Measurements from ENCODE around the gene FARP2. TPM values are rescaled to one million over a fixed set of nuclear protein-coding genes. Genes with fewer than 3 reads are reported as not detected.
"Not testable (repeated sequence)": the region's sequence is repeated elsewhere in the genome, so short reads cannot be mapped to it uniquely, and the experiment has no call there.

Gene FARP2
- total and polyA plus RNA-seq, 4 donors: 37.5 to 67.3 (median 52.1) TPM

GRCh38 chr2:241417626-241418025 lies 61.5 kb downstream of the FARP2 start:
- H3K4me3 ChIP-seq (ENCODE audit: low read depth, low read length): no peak overlapping the region
- H3K9me3 ChIP-seq (ENCODE audit: control insufficient read depth, insufficient read depth, low read length): no peaks in the 10 kb centered on the region
- H3K27me3 ChIP-seq (ENCODE audit: control insufficient read depth, insufficient read depth, low read length): no peaks in the 10 kb centered on the region
- WGBS (ENCODE audit: insufficient coverage): 74% methylated on average over 3 of the region's 6 CpGs
- H3K4me1 ChIP-seq (ENCODE audit: control insufficient read depth, insufficient read depth, low read length): no peaks in the 10 kb centered on the region
- peak in 1 of 6 donors; percentile 14 for DNase-seq (ENCODE audit: low read depth in 4 of 6, low spot score in 6 of 6)
- H3K36me3 ChIP-seq (ENCODE audit: control insufficient read depth, insufficient read depth, low read length): peaks cover 60% of the 10 kb centered on the region
- no peak overlapping the region for H3K27ac ChIP-seq (ENCODE audit: low read depth, low read length)

- Histone ChIP-seq H3K4me1 (ENCODE audit: control insufficient read depth, insufficient read depth, low read length) (no peaks in the 10 kb centered on the region), H3K27me3 (ENCODE audit: control insufficient read depth, insufficient read depth, low read length) (no peaks in the 10 kb centered on the region), H3K27ac (ENCODE audit: low read depth, low read length) (no peak overlapping the region), H3K36me3 (ENCODE audit: control insufficient read depth, insufficient read depth, low read length) (peaks cover 26% of the 10 kb centered on the region), H3K4me3 (ENCODE audit: low read depth, low read length) (no peak overlapping the region), H3K9me3 (ENCODE audit: control insufficient read depth, insufficient read depth, low read length) (peaks cover 2% of the 10 kb centered on the region)
- no peak for DNase-seq (ENCODE audit: low read depth in 4 of 6, low spot score in 6 of 6)
- WGBS (ENCODE audit: insufficient coverage): 100% methylated on average over 2 of the region's 3 CpGs
Measured at GRCh38 chr2:241421330-241421729, 65.2 kb downstream of the FARP2 start.

- DNase-seq (ENCODE audit: low read depth in 4 of 6, low spot score in 6 of 6); H3K9me3 ChIP-seq (ENCODE audit: control insufficient read depth, insufficient read depth, low read length); H3K27ac ChIP-seq (ENCODE audit: low read depth, low read length); H3K27me3 ChIP-seq (ENCODE audit: control insufficient read depth, insufficient read depth, low read length); H3K4me3 ChIP-seq (ENCODE audit: low read depth, low read length); H3K4me1 ChIP-seq (ENCODE audit: control insufficient read depth, insufficient read depth, low read length): not testable (repeated sequence)
- WGBS (ENCODE audit: insufficient coverage): 100% methylated on average over 2 of the region's 5 CpGs
- peaks cover 26% of the 10 kb centered on the region for H3K36me3 ChIP-seq (ENCODE audit: control insufficient read depth, insufficient read depth, low read length)
Measured at GRCh38 chr2:241421942-241422341, 65.9 kb downstream of the FARP2 start.

GRCh38 chr2:241422350-241422749 lies 66.3 kb downstream of the FARP2 start:
- Histone ChIP-seq H3K4me3 (ENCODE audit: low read depth, low read length) (no peak overlapping the region), H3K4me1 (ENCODE audit: control insufficient read depth, insufficient read depth, low read length) (no peaks in the 10 kb centered on the region), H3K27me3 (ENCODE audit: control insufficient read depth, insufficient read depth, low read length) (no peaks in the 10 kb centered on the region), H3K9me3 (ENCODE audit: control insufficient read depth, insufficient read depth, low read length) (peaks cover 2% of the 10 kb centered on the region), H3K27ac (ENCODE audit: low read depth, low read length) (no peak overlapping the region), H3K36me3 (ENCODE audit: control insufficient read depth, insufficient read depth, low read length) (peaks cover 25% of the 10 kb centered on the region)
- no peak for DNase-seq (ENCODE audit: low read depth in 4 of 6, low spot score in 6 of 6)
- 100% methylated on average over 1 of the region's 1 CpG for WGBS (ENCODE audit: insufficient coverage)

- peaks cover 18% of the 10 kb centered on the region for H3K36me3 ChIP-seq (ENCODE audit: control insufficient read depth, insufficient read depth, low read length)
- H3K9me3 ChIP-seq (ENCODE audit: control insufficient read depth, insufficient read depth, low read length); DNase-seq (ENCODE audit: low read depth in 4 of 6, low spot score in 6 of 6); H3K27me3 ChIP-seq (ENCODE audit: control insufficient read depth, insufficient read depth, low read length); H3K4me3 ChIP-seq (ENCODE audit: low read depth, low read length); H3K27ac ChIP-seq (ENCODE audit: low read depth, low read length); H3K4me1 ChIP-seq (ENCODE audit: control insufficient read depth, insufficient read depth, low read length): not testable (repeated sequence)
- WGBS (ENCODE audit: insufficient coverage): no CpG with 5 or more reads among the region's 1 CpG
Measured at GRCh38 chr2:241423489-241423888, 67.4 kb downstream of the FARP2 start.

GRCh38 chr2:241425368-241425767 lies 69.3 kb downstream of the FARP2 start:
- Histone ChIP-seq H3K27ac (ENCODE audit: low read depth, low read length) (no peak overlapping the region), H3K9me3 (ENCODE audit: control insufficient read depth, insufficient read depth, low read length) (peaks cover 2% of the 10 kb centered on the region), H3K4me3 (ENCODE audit: low read depth, low read length) (no peak overlapping the region), H3K36me3 (ENCODE audit: control insufficient read depth, insufficient read depth, low read length) (peaks cover 16% of the 10 kb centered on the region), H3K4me1 (ENCODE audit: control insufficient read depth, insufficient read depth, low read length) (no peaks in the 10 kb centered on the region), H3K27me3 (ENCODE audit: control insufficient read depth, insufficient read depth, low read length) (no peaks in the 10 kb centered on the region)
- DNase-seq (ENCODE audit: low read depth in 4 of 6, low spot score in 6 of 6): no peak
- no CpG with 5 or more reads among the region's 3 CpGs for WGBS (ENCODE audit: insufficient coverage)

GRCh38 chr2:241430178-241430577 lies 74.1 kb downstream of the FARP2 start:
- no peaks in the 10 kb centered on the region for H3K27me3 ChIP-seq (ENCODE audit: control insufficient read depth, insufficient read depth, low read length)
- H3K27ac ChIP-seq (ENCODE audit: low read depth, low read length): no peak overlapping the region
- no peaks in the 10 kb centered on the region for H3K9me3 ChIP-seq (ENCODE audit: control insufficient read depth, insufficient read depth, low read length)
- H3K36me3 ChIP-seq (ENCODE audit: control insufficient read depth, insufficient read depth, low read length): peaks cover 15% of the 10 kb centered on the region
- no peaks in the 10 kb centered on the region for H3K4me1 ChIP-seq (ENCODE audit: control insufficient read depth, insufficient read depth, low read length)
- no peak overlapping the region for H3K4me3 ChIP-seq (ENCODE audit: low read depth, low read length)
- 88% methylated on average over 2 of the region's 2 CpGs for WGBS (ENCODE audit: insufficient coverage)
- no peak for DNase-seq (ENCODE audit: low read depth in 4 of 6, low spot score in 6 of 6)

GRCh38 chr2:241432824-241433448 lies 76.9 kb downstream of the FARP2 start:
- Histone ChIP-seq H3K4me1 (ENCODE audit: control insufficient read depth, insufficient read depth, low read length) (no peaks in the 10 kb centered on the region), H3K9me3 (ENCODE audit: control insufficient read depth, insufficient read depth, low read length) (no peaks in the 10 kb centered on the region), H3K36me3 (ENCODE audit: control insufficient read depth, insufficient read depth, low read length) (peaks cover 32% of the 10 kb centered on the region), H3K4me3 (ENCODE audit: low read depth, low read length) (no peak overlapping the region), H3K27ac (ENCODE audit: low read depth, low read length) (no peak overlapping the region), H3K27me3 (ENCODE audit: control insufficient read depth, insufficient read depth, low read length) (no peaks in the 10 kb centered on the region)
- DNase-seq (ENCODE audit: low read depth in 4 of 6, low spot score in 6 of 6): no peak
- WGBS (ENCODE audit: insufficient coverage): 85% methylated on average over 2 of the region's 6 CpGs

- Histone ChIP-seq H3K27me3 (ENCODE audit: control insufficient read depth, insufficient read depth, low read length) (no peaks in the 10 kb centered on the region), H3K9me3 (ENCODE audit: control insufficient read depth, insufficient read depth, low read length) (no peaks in the 10 kb centered on the region), H3K4me3 (ENCODE audit: low read depth, low read length) (no peak overlapping the region), H3K36me3 (ENCODE audit: control insufficient read depth, insufficient read depth, low read length) (peaks cover 61% of the 10 kb centered on the region), H3K27ac (ENCODE audit: low read depth, low read length) (no peak overlapping the region), H3K4me1 (ENCODE audit: control insufficient read depth, insufficient read depth, low read length) (peaks cover 7% of the 10 kb centered on the region)
- 100% methylated on average over 2 of the region's 2 CpGs for WGBS (ENCODE audit: insufficient coverage)
- no peak for DNase-seq (ENCODE audit: low read depth in 4 of 6, low spot score in 6 of 6)
Measured at GRCh38 chr2:241437179-241437578, 81.1 kb downstream of the FARP2 start.

- 71% methylated on average over 14 of the region's 14 CpGs for WGBS (ENCODE audit: insufficient coverage)
- Histone ChIP-seq H3K4me3 (ENCODE audit: low read depth, low read length) (no peak overlapping the region), H3K27ac (ENCODE audit: low read depth, low read length) (peak overlapping the region; percentile 75), H3K36me3 (ENCODE audit: control insufficient read depth, insufficient read depth, low read length) (peaks cover 56% of the 10 kb centered on the region), H3K4me1 (ENCODE audit: control insufficient read depth, insufficient read depth, low read length) (peaks cover 7% of the 10 kb centered on the region), H3K9me3 (ENCODE audit: control insufficient read depth, insufficient read depth, low read length) (no peaks in the 10 kb centered on the region), H3K27me3 (ENCODE audit: control insufficient read depth, insufficient read depth, low read length) (no peaks in the 10 kb centered on the region)
- no peak for DNase-seq (ENCODE audit: low read depth in 4 of 6, low spot score in 6 of 6)
Measured at GRCh38 chr2:241441492-241441891, 85.4 kb downstream of the FARP2 start.
